Thyroid gland (tissue), 4 donors: ENCODE results near the gene TSPO2.

ENCODE experiments used
- CTCF ChIP-seq, 6 experiments: fragments of 200-600 bp in 3 of 6; fragments of 450-650 bp in 3 of 6; sonication (generic) in 3 of 6; IDR thresholded peaks; one replicate each; pipeline ENCODE4 v1.5.1; 2016 to 2019; ENCODE audit warnings: antibody characterized with exemption in 6 of 6, mild to moderate bottlenecking in 2 of 6, inconsistent platforms in 1 of 6, moderate library complexity in 1 of 6
- POLR2A ChIP-seq, 2 donors: fragments of 450-650 bp; IDR thresholded peaks; one replicate each; pipeline ENCODE4 v1.6.1; 2017; ENCODE audit warnings: antibody characterized with exemption in 2 of 2, mild to moderate bottlenecking in 2 of 2, moderate library complexity in 1 of 2

- TF ChIP-seq CTCF (IDR thresholded peaks at IDR 0.05), result no peak
- no peak for TF ChIP-seq POLR2A (IDR thresholded peaks at IDR 0.05)
These were observed 30.6 kb upstream of the TSPO2 start for GRCh38 chr6:41011673-41012072.
